Measurements from ENCODE around the gene PRR5L. TPM values are rescaled to one million over a fixed set of nuclear protein-coding genes. Genes with fewer than 3 reads are reported as not detected.

The PRR5L gene
- total and polyA plus RNA-seq, 9 donors = 5.9 to 56.3 (median 22.1) TPM

GRCh38 chr11:36456156-36456555 is 160.1 kb downstream of the PRR5L start:
- Histone ChIP-seq H3K36me3 (no peaks in the 10 kb centered on the region), H3K4me1 (ENCODE audit: insufficient read depth) (peaks cover 19% of the 10 kb centered on the region), H3K27ac (peak overlapping the region; percentile 63 to 73), H3K27me3 (no peaks in the 10 kb centered on the region), H3K4me3 (no peak overlapping the region), H3K9me3 (no peaks in the 10 kb centered on the region)
- no peak for TF ChIP-seq EP300 (IDR thresholded peaks at IDR 0.05)
- TF ChIP-seq POLR2A (IDR thresholded peaks at IDR 0.05) = no peak
- TF ChIP-seq CTCF (IDR thresholded peaks at IDR 0.05) = no peak
- intact Hi-C loops (cut with DNase I) = loop anchor here in 1 of 4 donors (10.0 kb wide), 1 partner anchor 81 kb away; no protein-coding TSS in a partner anchor
- 32 to 39% (median 35%) methylated on average over 6 of the region's 6 CpGs for WGBS, 3 donors
- DNase-seq = no peak

DNA sequence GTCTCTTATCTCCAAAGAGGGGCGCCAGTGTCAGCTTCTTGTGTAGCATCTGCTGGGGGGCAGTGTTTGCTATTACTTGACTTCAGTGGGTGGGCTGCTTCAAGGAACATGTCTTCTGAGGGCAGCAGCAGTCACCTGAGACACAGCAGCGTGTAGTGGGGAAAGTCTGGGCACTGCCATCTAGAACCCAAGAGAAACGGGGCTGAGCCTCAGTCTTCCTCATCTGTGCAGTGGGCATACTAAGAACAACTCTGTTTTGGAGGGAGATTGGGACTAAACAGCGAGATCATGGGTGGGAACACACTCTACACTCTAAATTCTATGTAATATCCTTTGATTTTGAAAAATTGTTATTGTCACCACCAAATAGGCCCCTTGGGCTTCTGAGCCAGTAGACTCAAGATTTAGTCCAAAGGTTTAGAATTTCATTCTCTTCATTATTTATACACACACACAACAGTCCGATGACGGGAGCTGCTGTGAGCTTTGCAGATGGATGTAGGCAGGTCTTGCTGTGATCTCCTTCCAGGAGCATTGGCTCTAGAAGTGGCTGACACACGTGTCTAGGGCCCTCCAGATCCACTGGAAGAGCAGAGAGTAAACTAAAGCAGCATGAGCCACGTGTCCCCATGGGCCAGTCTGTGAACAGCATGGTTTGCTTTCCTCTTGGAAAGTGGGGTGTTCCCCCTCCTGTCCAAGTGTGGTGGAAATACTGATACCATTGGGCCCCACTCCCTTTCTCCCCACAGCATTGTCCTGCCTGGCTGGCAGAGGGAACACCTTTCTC is 162.2 kb downstream of the PRR5L start:
- intact Hi-C loops (cut with DNase I) = loop anchor here in 1 of 4 donors (10.0 kb wide), 1 partner anchor 84 kb away; no protein-coding TSS in a partner anchor

GRCh38 chr11:36459046-36459445 is 163.0 kb downstream of the PRR5L start:
- WGBS, 3 donors = 86 to 93% (median 88%) methylated on average over 6 to 7 of the region's 7 CpGs
- TF ChIP-seq EP300 (IDR thresholded peaks at IDR 0.05) (no peak), CTCF (IDR thresholded peaks at IDR 0.05) (no peak), POLR2A (IDR thresholded peaks at IDR 0.05) (no peak)
- Histone ChIP-seq H3K36me3 (no peaks in the 10 kb centered on the region), H3K4me1 (ENCODE audit: insufficient read depth) (peaks cover 11% of the 10 kb centered on the region), H3K9me3 (no peaks in the 10 kb centered on the region), H3K27ac (no peak overlapping the region), H3K4me3 (no peak overlapping the region), H3K27me3 (no peaks in the 10 kb centered on the region)
- intact Hi-C loops (cut with DNase I) = loop anchor here in 1 of 4 donors (10.0 kb wide), 1 partner anchor 84 kb away; no protein-coding TSS in a partner anchor
- no peak for DNase-seq

More for the DNA sequence above, 162.2 kb downstream of the PRR5L start:
- no peaks in the 10 kb centered on the region for H3K27me3 ChIP-seq
- no peak for TF ChIP-seq CTCF (IDR thresholded peaks at IDR 0.05)
- no peak for TF ChIP-seq POLR2A (IDR thresholded peaks at IDR 0.05)
- TF ChIP-seq EP300 (IDR thresholded peaks at IDR 0.05) = no peak
- DNase-seq = no peak
- WGBS, 3 donors = 84 to 90% (median 89%) methylated on average over 8 of the region's 8 CpGs
- peaks cover 11% of the 10 kb centered on the region for H3K4me1 ChIP-seq (ENCODE audit: insufficient read depth)
- no peaks in the 10 kb centered on the region for H3K36me3 ChIP-seq
- H3K9me3 ChIP-seq = no peaks in the 10 kb centered on the region
- H3K27ac ChIP-seq = no peak overlapping the region
- no peak overlapping the region for H3K4me3 ChIP-seq

GRCh38 chr11:36460220-36460619 is 164.1 kb downstream of the PRR5L start:
- intact Hi-C loops (cut with DNase I) = loop anchor here in 1 of 4 donors (10.0 kb wide), 1 partner anchor 155 kb away; no protein-coding TSS in a partner anchor
- Histone ChIP-seq H3K36me3 (no peaks in the 10 kb centered on the region), H3K27me3 (no peaks in the 10 kb centered on the region), H3K9me3 (no peaks in the 10 kb centered on the region), H3K4me3 (no peak overlapping the region), H3K4me1 (ENCODE audit: insufficient read depth) (peaks cover 11% of the 10 kb centered on the region), H3K27ac (no peak overlapping the region)
- no peak for TF ChIP-seq CTCF (IDR thresholded peaks at IDR 0.05)
- no peak for TF ChIP-seq POLR2A (IDR thresholded peaks at IDR 0.05)
- no peak for TF ChIP-seq EP300 (IDR thresholded peaks at IDR 0.05)
- no peak for DNase-seq
- 88 to 91% (median 89%) methylated on average over 10 of the region's 10 CpGs for WGBS, 3 donors

Data from ovary (tissue), 9 donors.